GM12874 (cell line): ENCODE data around the gene NGF.

Experiments
- CTCF ChIP-seq: IDR thresholded peaks from 2 replicates; pipeline ENCODE4 v1.5.1; 2011; ENCODE audit warnings: low read depth, mild to moderate bottlenecking, control low read depth, low read length, moderate library complexity; ENCODE audit not compliant: insufficient read depth

Gene NGF

GRCh38 chr1:115302390-115302961 lies 35.6 kb downstream of the NGF start:
- no peak for TF ChIP-seq CTCF

GRCh38 chr1:115301438-115302020 lies 36.5 kb downstream of the NGF start:
- no peak for TF ChIP-seq CTCF

GRCh38 chr1:115300087-115300876 lies 37.8 kb downstream of the NGF start:
- TF ChIP-seq CTCF: no peak

- no peak for TF ChIP-seq CTCF
These were observed 38.8 kb downstream of the NGF start for GRCh38 chr1:115299266-115299665.

- no peak for TF ChIP-seq CTCF
These were observed 41.1 kb downstream of the NGF start for GRCh38 chr1:115296981-115297380.

GRCh38 chr1:115295904-115296696 lies 41.9 kb downstream of the NGF start:
- TF ChIP-seq CTCF: no peak

- no peak for TF ChIP-seq CTCF
These were observed 44.1 kb downstream of the NGF start for GRCh38 chr1:115293899-115294298.
